Lung (tissue), 12 donors: ENCODE measurements around the gene C12orf75. TPM values are rescaled to one million over a fixed set of nuclear protein-coding genes. Genes with fewer than 3 reads are reported as not detected.

Experiments
- ATAC-seq: fragments of 200-7000 bp; cut with Tn5 transposase; one replicate; pipeline ENCODE4 v1.9.1; 2020; ENCODE audit warnings: moderate number of reproducible peaks; ENCODE audit not compliant: insufficient read depth, low FRiP score
- DNase-seq, 3 donors: peaks; one replicate each; pipeline ENCODE4 v3.0.0-alpha.2; 2013 to 2017
- H3K27ac ChIP-seq, 2 donors: one replicate each; pipeline ENCODE4 v1.5.1; 2013; ENCODE audit warnings: mild to moderate bottlenecking in 2 of 2, moderate library complexity in 2 of 2, control low read depth in 1 of 2, inconsistent platforms in 1 of 2, low read depth in 1 of 2, low read length in 1 of 2
- H3K27me3 ChIP-seq, 3 donors: one replicate each; pipeline ENCODE4 v1.5.1; 2013; ENCODE audit warnings: low read length in 2 of 3; ENCODE audit not compliant: control insufficient read depth in 3 of 3, insufficient read depth in 3 of 3
- H3K36me3 ChIP-seq, 4 donors: one replicate each; pipeline ENCODE4 v1.5.1; 2013; ENCODE audit warnings: low read length in 4 of 4, mild to moderate bottlenecking in 1 of 4, moderate library complexity in 1 of 4; ENCODE audit not compliant: control insufficient read depth in 4 of 4, insufficient read depth in 4 of 4
- H3K4me1 ChIP-seq, 5 donors: one replicate each; pipeline ENCODE4 v1.5.1; 2013; ENCODE audit warnings: low read length in 5 of 5, mild to moderate bottlenecking in 2 of 5, moderate library complexity in 1 of 5; ENCODE audit not compliant: control insufficient read depth in 5 of 5, insufficient read depth in 5 of 5
- H3K4me3 ChIP-seq: one replicate; pipeline ENCODE4 v1.5.1; 2013; ENCODE audit warnings: mild to moderate bottlenecking, control low read depth, moderate library complexity
- H3K9ac ChIP-seq, 2 donors: one replicate each; pipeline ENCODE4 v1.5.1; 2013; ENCODE audit warnings: low read length in 2 of 2, control low read depth in 1 of 2; ENCODE audit not compliant: insufficient read depth in 1 of 2
- H3K9me3 ChIP-seq, 4 donors: one replicate each; pipeline ENCODE4 v1.5.1; 2013; ENCODE audit warnings: low read length in 3 of 4, mild to moderate bottlenecking in 1 of 4, moderate library complexity in 1 of 4; ENCODE audit not compliant: control insufficient read depth in 4 of 4, insufficient read depth in 3 of 4
- WGBS, 2 donors: extraction: QIAGEN DNeasy Blood & Tissue Kit; methylation state at CpG; one replicate each; pipeline ENCODE4 v1.1.7; 2013; 5-methylcytosine and 5-hydroxymethylcytosine counted together
- polyA plus RNA-seq, 2 donors: library from polyadenylated mRNA; stranded (reverse); fragments of 200-250 nt; gene quantifications; one replicate each; pipeline ENCODE4 v1.2.1, GENCODE V29; 2013
- total RNA-seq, 2 donors: library from RNA; depleted of rRNA in 1 of 2; stranded (reverse); fragments of >200 nt in 1 of 2; gene quantifications; one replicate each; pipeline ENCODE4 v1.2.1, GENCODE V29; 2014 to 2021
- TF ChIP-seq, protein P1 (sequence below): IDR thresholded peaks from 2 replicates; pipeline ENCODE4 v1.5.1; 2012; ENCODE audit warnings: mild to moderate bottlenecking; ENCODE audit errors: control extremely low read depth, extremely low read depth
- donor health status: control.
- donor health status: control.
- donor health status: Bipolar disorder and iron deficiency.
- donor health status: healthy.
- donor health status: DM: yes; HTN: yes; CAD: no.

Gene C12orf75
- total and polyA plus RNA-seq, 4 donors = 7.0 to 26.7 (median 17.2) TPM

DNA sequence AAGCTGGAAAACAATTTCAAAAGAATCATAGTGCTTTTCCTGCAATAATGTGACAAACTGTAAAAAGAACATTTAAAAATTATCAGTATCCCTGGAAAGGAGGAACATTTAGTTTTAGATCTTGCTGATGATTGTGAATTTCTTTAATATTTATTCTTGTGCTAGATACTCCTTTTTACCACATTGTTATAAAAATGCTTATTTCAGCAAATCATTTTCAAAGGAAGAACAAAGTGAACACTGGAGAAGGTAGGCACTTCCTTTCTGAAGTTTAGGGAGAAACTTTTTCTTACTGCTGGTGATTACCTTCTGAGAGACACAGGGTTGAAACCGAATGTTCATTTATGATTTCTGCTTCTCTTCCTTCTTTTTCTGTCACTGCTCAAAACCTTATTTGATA is 45.1 kb upstream of the C12orf75 start:
- WGBS, 2 donors = 83 to 97% methylated on average over 1 of the region's 1 CpG
- no peaks in the 10 kb centered on the region for H3K9me3 ChIP-seq
- H3K36me3 ChIP-seq = no peaks in the 10 kb centered on the region
- DNase-seq = no peak
- H3K27me3 ChIP-seq = peaks cover 0 to 4% (median 0%) of the 10 kb centered on the region in 3 donors
- TF ChIP-seq, protein P1, sequence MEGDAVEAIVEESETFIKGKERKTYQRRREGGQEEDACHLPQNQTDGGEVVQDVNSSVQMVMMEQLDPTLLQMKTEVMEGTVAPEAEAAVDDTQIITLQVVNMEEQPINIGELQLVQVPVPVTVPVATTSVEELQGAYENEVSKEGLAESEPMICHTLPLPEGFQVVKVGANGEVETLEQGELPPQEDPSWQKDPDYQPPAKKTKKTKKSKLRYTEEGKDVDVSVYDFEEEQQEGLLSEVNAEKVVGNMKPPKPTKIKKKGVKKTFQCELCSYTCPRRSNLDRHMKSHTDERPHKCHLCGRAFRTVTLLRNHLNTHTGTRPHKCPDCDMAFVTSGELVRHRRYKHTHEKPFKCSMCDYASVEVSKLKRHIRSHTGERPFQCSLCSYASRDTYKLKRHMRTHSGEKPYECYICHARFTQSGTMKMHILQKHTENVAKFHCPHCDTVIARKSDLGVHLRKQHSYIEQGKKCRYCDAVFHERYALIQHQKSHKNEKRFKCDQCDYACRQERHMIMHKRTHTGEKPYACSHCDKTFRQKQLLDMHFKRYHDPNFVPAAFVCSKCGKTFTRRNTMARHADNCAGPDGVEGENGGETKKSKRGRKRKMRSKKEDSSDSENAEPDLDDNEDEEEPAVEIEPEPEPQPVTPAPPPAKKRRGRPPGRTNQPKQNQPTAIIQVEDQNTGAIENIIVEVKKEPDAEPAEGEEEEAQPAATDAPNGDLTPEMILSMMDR = no peak
- ATAC-seq = no peak
- H3K4me3 ChIP-seq = no peak overlapping the region
- no peak overlapping the region for H3K27ac ChIP-seq
- H3K9ac ChIP-seq = no peak overlapping the region
- no peaks in the 10 kb centered on the region for H3K4me1 ChIP-seq

DNA sequence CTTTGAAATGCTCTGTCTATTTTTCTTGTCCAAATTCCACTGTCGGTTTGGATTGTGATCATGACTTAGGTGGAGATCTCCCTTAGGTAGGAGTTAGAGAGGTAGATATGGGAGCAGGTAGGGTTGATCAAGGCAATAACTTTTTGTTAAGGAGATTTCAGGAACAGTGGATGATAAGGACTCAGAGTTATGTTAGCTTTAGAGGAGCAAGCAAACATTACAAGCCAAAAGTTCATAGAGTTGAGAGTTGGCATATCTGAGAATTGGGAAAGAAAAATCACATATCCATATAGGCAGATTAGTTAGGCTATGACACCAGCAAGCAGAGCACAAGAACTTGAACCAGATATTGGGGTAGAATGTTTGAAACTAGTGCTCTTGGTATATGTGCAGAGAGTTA is 43.1 kb upstream of the C12orf75 start:
- DNase-seq = no peak
- 72 to 76% methylated on average over 1 of the region's 1 CpG for WGBS, 2 donors

DNA sequence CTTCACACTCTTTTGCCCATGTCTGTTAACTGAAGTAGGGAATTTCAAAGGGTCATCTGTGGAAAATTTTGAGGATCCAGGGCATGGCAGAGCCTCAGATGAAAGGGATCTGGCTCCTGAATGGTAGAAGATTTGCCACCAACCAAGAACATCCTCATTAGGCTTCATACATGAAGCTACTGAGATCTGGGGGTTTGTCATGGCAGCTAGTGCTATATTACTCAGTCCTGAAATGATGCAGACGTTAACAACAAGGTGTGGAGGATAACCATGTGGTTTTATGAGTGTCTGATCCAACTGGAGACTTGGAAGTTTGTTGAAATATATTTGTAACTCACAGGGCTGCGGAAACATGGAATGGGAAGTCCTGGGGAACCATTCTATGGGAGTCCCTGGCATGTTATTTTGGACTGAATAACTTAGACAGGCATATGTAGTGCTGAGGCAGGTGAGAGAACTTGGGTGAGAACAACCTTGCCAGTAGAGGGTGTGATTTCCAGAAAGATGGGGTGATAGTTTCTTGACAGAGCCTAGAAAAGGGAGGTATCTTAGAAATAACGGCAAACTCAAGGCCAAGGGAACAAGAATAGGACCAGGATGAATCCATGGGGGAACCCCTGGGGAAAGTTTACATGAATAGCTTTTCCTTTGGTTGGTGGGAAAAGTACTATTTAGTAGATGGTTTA is 42.0 kb upstream of the C12orf75 start:
- DNase-seq (no peak), ATAC-seq (no peak)
- no peak overlapping the region for H3K9ac ChIP-seq
- no peak overlapping the region for H3K27ac ChIP-seq
- no peaks in the 10 kb centered on the region for H3K36me3 ChIP-seq
- 74 to 83% methylated on average over 3 of the region's 3 CpGs for WGBS, 2 donors
- no peaks in the 10 kb centered on the region for H3K4me1 ChIP-seq
- no peaks in the 10 kb centered on the region for H3K9me3 ChIP-seq
- H3K27me3 ChIP-seq = peaks cover 0 to 4% (median 3%) of the 10 kb centered on the region in 3 donors
- no peak overlapping the region for H3K4me3 ChIP-seq
- TF ChIP-seq, protein P1 = no peak

More for the DNA sequence above, 43.1 kb upstream of the C12orf75 start:
- H3K9me3 ChIP-seq = no peaks in the 10 kb centered on the region
- no peaks in the 10 kb centered on the region for H3K4me1 ChIP-seq
- peaks cover 0 to 4% (median 3%) of the 10 kb centered on the region in 3 donors for H3K27me3 ChIP-seq
- TF ChIP-seq, protein P1 = no peak
- no peak overlapping the region for H3K27ac ChIP-seq
- H3K4me3 ChIP-seq = no peak overlapping the region
- no peak overlapping the region for H3K9ac ChIP-seq
- ATAC-seq = no peak
- H3K36me3 ChIP-seq = no peaks in the 10 kb centered on the region
